ENCODE results near the gene GLRA1. TPM values are rescaled to one million over a fixed set of nuclear protein-coding genes. Genes with fewer than 3 reads are reported as not detected.

The GLRA1 gene
- total and polyA plus RNA-seq, 2 of the 4 experiments (the other 2 are of a cell fraction): not detected

DNA sequence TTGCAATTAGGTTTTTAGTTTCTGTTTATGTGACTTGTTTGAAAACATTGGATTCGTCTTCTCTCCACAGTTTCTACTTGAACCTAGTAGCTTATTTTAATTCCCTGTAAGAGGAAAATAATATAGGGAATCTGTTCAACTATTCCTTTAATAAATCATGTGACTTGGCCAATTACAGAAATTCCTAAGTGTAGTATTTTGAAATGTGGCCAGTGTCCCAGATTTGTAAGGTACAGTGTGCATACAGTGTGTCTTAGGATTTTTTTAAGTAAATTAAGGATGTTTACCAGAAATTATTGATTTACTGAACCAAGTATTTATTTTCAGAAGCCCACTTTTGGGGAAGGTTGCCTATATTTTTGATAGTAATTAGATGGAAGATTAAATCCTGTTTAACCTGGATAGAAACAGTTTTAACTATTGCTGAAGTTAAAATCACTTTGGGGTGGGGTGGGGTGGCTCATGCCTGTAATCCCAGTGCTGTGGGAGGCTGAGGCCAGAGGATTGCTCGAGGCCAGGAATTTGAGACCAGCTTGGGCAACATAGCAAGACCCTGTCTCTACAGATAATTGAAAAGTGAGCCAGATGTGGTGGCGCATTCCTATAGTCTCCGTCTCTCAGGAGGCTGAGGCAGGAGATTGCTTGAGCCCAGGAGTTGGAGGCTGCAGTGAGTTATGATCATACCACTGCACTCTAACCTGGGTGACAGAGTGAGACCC, 116.0 kb downstream of the GLRA1 start:
- no peak overlapping the region for H3K9ac ChIP-seq (ENCODE audit: low read depth, low read length)
- dilution Hi-C loops (cut with HindIII; ENCODE audit: low sequenced_read_pairs, unreplicated experiment): no loop called here
- H3K27ac ChIP-seq (ENCODE audit: insufficient read depth, low read length): no peak overlapping the region
- peaks cover 36 to 68% of the 10 kb centered on the region in 2 experiments for H3K79me1 ChIP-seq (ENCODE audit: low read depth in 1 of 2, low read length in 2 of 2)
- H3K4me2 ChIP-seq (ENCODE audit: low read depth, low read length): no peak overlapping the region
- H2BK15ac ChIP-seq (ENCODE audit: low read depth, low read length): no peak overlapping the region
- no peak overlapping the region for H2BK5ac ChIP-seq (ENCODE audit: low read depth, low read length, poor library complexity, severe bottlenecking)
- H4K20me1 ChIP-seq (ENCODE audit: insufficient read depth, low read length): peaks cover 28% of the 10 kb centered on the region; the same call in 1 of the 2 replicates
- H4K8ac ChIP-seq (ENCODE audit: low read depth in 2 of 2, low read length in 2 of 2): no peak overlapping the region
- H2AFZ ChIP-seq (replicated peaks; ENCODE audit: low read length, poor library complexity): no peak overlapping the region
- peaks cover 21% of the 10 kb centered on the region for H3K36me3 ChIP-seq (ENCODE audit: control insufficient read depth, insufficient read depth, low read length)
- H2BK20ac ChIP-seq (ENCODE audit: low read depth, low read length): no peak overlapping the region
- H3K23ac ChIP-seq (ENCODE audit: low read depth, low read length): no peak overlapping the region
- H2AK5ac ChIP-seq (ENCODE audit: low read depth, low read length): no peak overlapping the region
- H3K4me3 ChIP-seq (ENCODE audit: insufficient read depth, low read depth, low read length): no peak overlapping the region
- ATAC-seq (ENCODE audit: low read depth) (no peak), DNase-seq (no peak)
- POLR2A ChIA-PET (ENCODE audit: unreplicated experiment): no interaction called here
- H3K4ac ChIP-seq (ENCODE audit: low read depth, low read length): no peak overlapping the region
- H2AK9ac ChIP-seq (replicated peaks; ENCODE audit: low read depth, low read length, poor library complexity): no peak overlapping the region
- CTCF ChIA-PET: no interaction called here
- H2BK120ac ChIP-seq (ENCODE audit: low read depth, low read length): no peak overlapping the region
- TF ChIP-seq POLR2A (IDR thresholded peaks at IDR 0.05; ENCODE audit: low read depth, low read length): no peak
- no peak for TF ChIP-seq RCOR1 (IDR thresholded peaks at IDR 0.05; ENCODE audit: insufficient replicate concordance, low read length)
- TF ChIP-seq SMC3 (IDR thresholded peaks at IDR 0.05; ENCODE audit: low read depth, low read length): no peak
- TF ChIP-seq, protein P1, sequence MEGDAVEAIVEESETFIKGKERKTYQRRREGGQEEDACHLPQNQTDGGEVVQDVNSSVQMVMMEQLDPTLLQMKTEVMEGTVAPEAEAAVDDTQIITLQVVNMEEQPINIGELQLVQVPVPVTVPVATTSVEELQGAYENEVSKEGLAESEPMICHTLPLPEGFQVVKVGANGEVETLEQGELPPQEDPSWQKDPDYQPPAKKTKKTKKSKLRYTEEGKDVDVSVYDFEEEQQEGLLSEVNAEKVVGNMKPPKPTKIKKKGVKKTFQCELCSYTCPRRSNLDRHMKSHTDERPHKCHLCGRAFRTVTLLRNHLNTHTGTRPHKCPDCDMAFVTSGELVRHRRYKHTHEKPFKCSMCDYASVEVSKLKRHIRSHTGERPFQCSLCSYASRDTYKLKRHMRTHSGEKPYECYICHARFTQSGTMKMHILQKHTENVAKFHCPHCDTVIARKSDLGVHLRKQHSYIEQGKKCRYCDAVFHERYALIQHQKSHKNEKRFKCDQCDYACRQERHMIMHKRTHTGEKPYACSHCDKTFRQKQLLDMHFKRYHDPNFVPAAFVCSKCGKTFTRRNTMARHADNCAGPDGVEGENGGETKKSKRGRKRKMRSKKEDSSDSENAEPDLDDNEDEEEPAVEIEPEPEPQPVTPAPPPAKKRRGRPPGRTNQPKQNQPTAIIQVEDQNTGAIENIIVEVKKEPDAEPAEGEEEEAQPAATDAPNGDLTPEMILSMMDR (conservative IDR thresholded peaks at IDR 0.05; ENCODE audit: low read depth, low read length): no peak
- TF ChIP-seq MAFK (IDR thresholded peaks at IDR 0.05; ENCODE audit: low read depth, low read length): no peak
- no peak for TF ChIP-seq RFX5 (IDR thresholded peaks at IDR 0.05; ENCODE audit: low read depth, low read length)
- no peak for TF ChIP-seq NFE2L2 (IDR thresholded peaks at IDR 0.05; ENCODE audit: low read depth, low read length)
- no peak for TF ChIP-seq BHLHE40 (IDR thresholded peaks at IDR 0.05; ENCODE audit: low read depth, low read length)
- no peaks in the 10 kb centered on the region for H3K27me3 ChIP-seq (ENCODE audit: control insufficient read depth, insufficient read depth, low read length)
- H3K4me1 ChIP-seq (ENCODE audit: control insufficient read depth, insufficient read depth, low read length): peaks cover 7% of the 10 kb centered on the region
- H3K18ac ChIP-seq (ENCODE audit: low read depth, low read length): no peak overlapping the region
- no TSS peak for BruUV-seq (replicated peaks)
- H3K56ac ChIP-seq (ENCODE audit: extremely low read depth, insufficient read depth, low read length): no peak overlapping the region
- no peak overlapping the region for H4K91ac ChIP-seq (ENCODE audit: insufficient read depth, low read depth, low read length)
- H3K14ac ChIP-seq (replicated peaks; ENCODE audit: low read depth, low read length): no peak overlapping the region
- WGBS, 2 experiments (ENCODE audit: extremely low coverage in 2 of 2, insufficient read length in 1 of 2): no CpG with 5 or more reads among the region's 4 CpGs
- intact Hi-C loops (cut with micrococcal nuclease): no loop called here
- H3K9me3 ChIP-seq (ENCODE audit: control insufficient read depth, insufficient read depth, low read length): no peaks in the 10 kb centered on the region
- in situ Hi-C loops (cut with MboI; ENCODE audit: low sequenced_read_pairs): no loop called here
- H3K9me1 ChIP-seq (ENCODE audit: insufficient read depth, low read length): peaks cover 3% of the 10 kb centered on the region; the same call in 1 of the 2 replicates
- no peak overlapping the region for H4K5ac ChIP-seq (ENCODE audit: low read depth, low read length)
